SK-N-DZ (cell line): ENCODE data around the gene ERFL.

Source experiments
- DNase-seq: peaks from one replicate; pipeline ENCODE4 v3.0.0-alpha.2; 2015; ENCODE audit warnings: low spot score
- small RNA-seq, 2 experiments: library from RNA; depleted of rRNA; stranded (forward); fragments of <200 nt; gene quantifications; one replicate each; pipeline ENCODE3, GENCODE V24; 2014

The ERFL gene

DNA sequence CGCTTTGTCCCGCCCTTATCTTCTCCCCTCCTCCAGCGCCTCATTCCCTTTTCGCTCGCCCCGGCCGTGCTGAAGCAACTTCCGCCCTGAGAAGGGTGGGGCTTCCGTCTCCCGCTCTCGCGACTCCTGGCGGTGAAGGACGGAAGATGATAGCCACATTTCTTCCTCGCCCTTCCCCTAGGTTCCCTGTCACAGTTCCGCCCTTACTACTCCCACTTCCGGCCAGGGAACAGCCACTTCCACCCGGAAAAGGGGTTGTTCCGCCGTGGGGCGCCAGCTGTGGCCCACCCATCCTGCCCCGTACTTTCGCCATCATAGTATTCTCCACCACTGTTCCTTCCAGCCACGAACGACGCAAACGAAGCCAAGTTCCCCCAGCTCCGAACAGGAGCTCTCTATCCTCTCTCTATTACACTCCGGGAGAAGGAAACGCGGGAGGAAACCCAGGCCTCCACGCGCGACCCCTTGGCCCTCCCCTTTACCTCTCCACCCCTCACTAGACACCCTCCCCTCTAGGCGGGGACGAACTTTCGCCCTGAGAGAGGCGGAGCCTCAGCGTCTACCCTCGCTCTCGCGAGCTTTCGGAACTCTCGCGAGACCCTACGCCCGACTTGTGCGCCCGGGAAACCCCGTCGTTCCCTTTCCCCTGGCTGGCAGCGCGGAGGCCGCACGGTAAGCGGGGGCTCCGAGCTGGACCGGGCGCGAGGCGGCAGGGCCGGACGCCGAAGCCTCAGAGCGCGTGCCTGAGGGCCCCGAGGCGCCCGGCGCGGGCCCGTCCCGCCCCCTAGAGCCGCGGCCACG lies 68.4 kb downstream of the ERFL start, which contains the start of gene RPS19:
Gene RPS19 (plus strand): TSS at position 638 of the 801 bp plus-strand sequence. CDS start 520 bp downstream, outside the sequence.
- DNase-seq: peak; percentile 98

DNA sequence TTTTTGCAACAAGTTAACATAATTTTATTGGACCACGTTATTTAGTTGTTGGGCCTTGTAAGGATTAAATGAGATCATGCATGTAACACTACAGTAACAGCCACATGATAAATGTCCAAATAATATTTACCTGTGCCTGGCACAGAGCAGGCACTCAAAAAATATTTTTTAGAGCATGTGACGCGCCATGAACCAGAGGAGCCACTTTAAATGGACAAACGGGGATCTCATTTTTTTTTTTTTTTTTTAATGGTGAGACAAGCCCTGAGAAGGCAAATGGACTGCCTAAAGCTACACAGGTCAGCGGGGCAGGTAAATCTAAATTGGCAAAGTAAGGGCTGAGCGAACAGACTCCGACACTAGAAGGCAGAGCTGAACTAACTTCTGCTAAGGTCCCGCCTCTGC lies 69.0 kb downstream of the ERFL start:
- no peak for DNase-seq

Small RNA genes lying within 50 kb of the gene (small RNA-seq; reads per million reads assigned to genes)
- 0 reads per million in 2 experiments for gene MIR6797
